HEK293 (cell line): ENCODE data around the gene PDE4B.

Experiments
- HOXA7 ChIP-seq: sonication (generic); formaldehyde crosslinking; IDR thresholded peaks from 2 replicates; pipeline ENCODE4 v1.8.1; 2022; ENCODE audit warnings: missing genetic modification reagents, borderline replicate concordance
- ZNF184 ChIP-seq: fragments of 450-650 bp; IDR thresholded peaks from 2 replicates; pipeline ENCODE4 v1.5.1; 2018; ENCODE audit warnings: missing biosample characterization, mild to moderate bottlenecking, missing genetic modification characterization
- ZNF274 ChIP-seq, 2 experiments: fragments of 200-500 bp in 1 of 2; fragments of 450-650 bp in 1 of 2; sonication (Bioruptor generic) in 1 of 2; formaldehyde crosslinking in 1 of 2; IDR thresholded peaks; 2 replicates each; pipeline versions ENCODE4 v1.5.1 to v1.6.1; 2014 to 2016; ENCODE audit warnings: borderline replicate concordance in 1 of 2, inconsistent platforms in 1 of 2, low read length in 1 of 2, missing biosample characterization in 1 of 2, missing genetic modification characterization in 1 of 2
- ZNF549 ChIP-seq: fragments of 450-650 bp; IDR thresholded peaks from 2 replicates; pipeline ENCODE4 v1.5.1; 2018; ENCODE audit warnings: missing biosample characterization, missing genetic modification characterization, mild to moderate bottlenecking, inconsistent platforms, moderate library complexity
- ZNF558 ChIP-seq: fragments of 450-650 bp; formaldehyde crosslinking; IDR thresholded peaks from 2 replicates; pipeline ENCODE4 v1.5.1; 2016; ENCODE audit warnings: missing biosample characterization, missing genetic modification characterization
- ZNF585B ChIP-seq: fragments of 450-650 bp; formaldehyde crosslinking; IDR thresholded peaks from 2 replicates; pipeline ENCODE4 v1.5.1; 2016; ENCODE audit warnings: missing biosample characterization, missing genetic modification characterization
- ZNF792 ChIP-seq: fragments of 450-650 bp; formaldehyde crosslinking; IDR thresholded peaks from 2 replicates; pipeline ENCODE4 v1.5.1; 2016; ENCODE audit warnings: missing biosample characterization, missing genetic modification characterization
- TF ChIP-seq, protein P1 (sequence below): fragments of 450-650 bp; formaldehyde crosslinking; IDR thresholded peaks from 2 replicates; pipeline ENCODE4 v1.5.1; 2016; ENCODE audit warnings: missing biosample characterization, missing genetic modification characterization
- TF ChIP-seq, protein P2 (sequence below): fragments of 450-650 bp; formaldehyde crosslinking; IDR thresholded peaks from 2 replicates; pipeline ENCODE4 v1.5.1; 2016; ENCODE audit warnings: missing biosample characterization, missing genetic modification characterization
- TF ChIP-seq, protein P3 (sequence below): fragments of 450-650 bp; formaldehyde crosslinking; IDR thresholded peaks from 2 replicates; pipeline ENCODE4 v1.5.1; 2016; ENCODE audit warnings: missing biosample characterization, missing genetic modification characterization
- TF ChIP-seq, protein P4 (sequence below): fragments of 450-650 bp; formaldehyde crosslinking; IDR thresholded peaks from 2 replicates; pipeline ENCODE4 v1.5.1; 2016; ENCODE audit warnings: missing biosample characterization, missing genetic modification characterization

DNA sequence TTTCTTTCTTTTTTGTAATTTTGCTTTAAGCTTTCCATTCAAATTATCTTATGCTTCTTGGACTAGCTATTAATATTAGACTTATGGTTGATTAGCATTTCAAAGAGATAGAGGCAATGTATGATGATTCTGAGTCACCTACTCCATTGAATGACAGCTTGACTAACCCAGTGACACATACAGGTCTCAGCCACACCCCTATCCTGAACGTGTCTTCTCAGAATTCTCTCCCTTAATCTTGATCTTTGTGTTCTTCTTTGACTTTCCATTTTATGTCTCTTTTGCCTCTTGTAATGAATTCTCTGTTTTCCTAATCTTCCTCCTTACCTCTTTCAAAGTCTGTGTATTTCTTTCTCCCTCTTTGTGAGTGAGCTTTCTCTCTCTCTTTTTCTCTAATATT is 241.1 kb downstream of the PDE4B start:
- TF ChIP-seq ZNF558 (no peak), ZNF184 (no peak), ZNF549 (tag by site-specific recombination) (no peak), ZNF274 (IDR thresholded peaks at IDR 0.05; ENCODE audit: low read length) (no peak), ZNF274 (tag by site-specific recombination; IDR thresholded peaks at IDR 0.05; ENCODE audit: borderline replicate concordance) (no peak), ZNF585B (tag by site-specific recombination) (no peak), HOXA7 (CRISPR knock-in tag) (no peak), ZNF792 (no peak)
- TF ChIP-seq, protein P1, sequence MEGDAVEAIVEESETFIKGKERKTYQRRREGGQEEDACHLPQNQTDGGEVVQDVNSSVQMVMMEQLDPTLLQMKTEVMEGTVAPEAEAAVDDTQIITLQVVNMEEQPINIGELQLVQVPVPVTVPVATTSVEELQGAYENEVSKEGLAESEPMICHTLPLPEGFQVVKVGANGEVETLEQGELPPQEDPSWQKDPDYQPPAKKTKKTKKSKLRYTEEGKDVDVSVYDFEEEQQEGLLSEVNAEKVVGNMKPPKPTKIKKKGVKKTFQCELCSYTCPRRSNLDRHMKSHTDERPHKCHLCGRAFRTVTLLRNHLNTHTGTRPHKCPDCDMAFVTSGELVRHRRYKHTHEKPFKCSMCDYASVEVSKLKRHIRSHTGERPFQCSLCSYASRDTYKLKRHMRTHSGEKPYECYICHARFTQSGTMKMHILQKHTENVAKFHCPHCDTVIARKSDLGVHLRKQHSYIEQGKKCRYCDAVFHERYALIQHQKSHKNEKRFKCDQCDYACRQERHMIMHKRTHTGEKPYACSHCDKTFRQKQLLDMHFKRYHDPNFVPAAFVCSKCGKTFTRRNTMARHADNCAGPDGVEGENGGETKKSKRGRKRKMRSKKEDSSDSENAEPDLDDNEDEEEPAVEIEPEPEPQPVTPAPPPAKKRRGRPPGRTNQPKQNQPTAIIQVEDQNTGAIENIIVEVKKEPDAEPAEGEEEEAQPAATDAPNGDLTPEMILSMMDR (tag by site-specific recombination) = no peak
- TF ChIP-seq, protein P2, sequence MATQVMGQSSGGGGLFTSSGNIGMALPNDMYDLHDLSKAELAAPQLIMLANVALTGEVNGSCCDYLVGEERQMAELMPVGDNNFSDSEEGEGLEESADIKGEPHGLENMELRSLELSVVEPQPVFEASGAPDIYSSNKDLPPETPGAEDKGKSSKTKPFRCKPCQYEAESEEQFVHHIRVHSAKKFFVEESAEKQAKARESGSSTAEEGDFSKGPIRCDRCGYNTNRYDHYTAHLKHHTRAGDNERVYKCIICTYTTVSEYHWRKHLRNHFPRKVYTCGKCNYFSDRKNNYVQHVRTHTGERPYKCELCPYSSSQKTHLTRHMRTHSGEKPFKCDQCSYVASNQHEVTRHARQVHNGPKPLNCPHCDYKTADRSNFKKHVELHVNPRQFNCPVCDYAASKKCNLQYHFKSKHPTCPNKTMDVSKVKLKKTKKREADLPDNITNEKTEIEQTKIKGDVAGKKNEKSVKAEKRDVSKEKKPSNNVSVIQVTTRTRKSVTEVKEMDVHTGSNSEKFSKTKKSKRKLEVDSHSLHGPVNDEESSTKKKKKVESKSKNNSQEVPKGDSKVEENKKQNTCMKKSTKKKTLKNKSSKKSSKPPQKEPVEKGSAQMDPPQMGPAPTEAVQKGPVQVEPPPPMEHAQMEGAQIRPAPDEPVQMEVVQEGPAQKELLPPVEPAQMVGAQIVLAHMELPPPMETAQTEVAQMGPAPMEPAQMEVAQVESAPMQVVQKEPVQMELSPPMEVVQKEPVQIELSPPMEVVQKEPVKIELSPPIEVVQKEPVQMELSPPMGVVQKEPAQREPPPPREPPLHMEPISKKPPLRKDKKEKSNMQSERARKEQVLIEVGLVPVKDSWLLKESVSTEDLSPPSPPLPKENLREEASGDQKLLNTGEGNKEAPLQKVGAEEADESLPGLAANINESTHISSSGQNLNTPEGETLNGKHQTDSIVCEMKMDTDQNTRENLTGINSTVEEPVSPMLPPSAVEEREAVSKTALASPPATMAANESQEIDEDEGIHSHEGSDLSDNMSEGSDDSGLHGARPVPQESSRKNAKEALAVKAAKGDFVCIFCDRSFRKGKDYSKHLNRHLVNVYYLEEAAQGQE (tag by site-specific recombination) = no peak
- TF ChIP-seq, protein P3, sequence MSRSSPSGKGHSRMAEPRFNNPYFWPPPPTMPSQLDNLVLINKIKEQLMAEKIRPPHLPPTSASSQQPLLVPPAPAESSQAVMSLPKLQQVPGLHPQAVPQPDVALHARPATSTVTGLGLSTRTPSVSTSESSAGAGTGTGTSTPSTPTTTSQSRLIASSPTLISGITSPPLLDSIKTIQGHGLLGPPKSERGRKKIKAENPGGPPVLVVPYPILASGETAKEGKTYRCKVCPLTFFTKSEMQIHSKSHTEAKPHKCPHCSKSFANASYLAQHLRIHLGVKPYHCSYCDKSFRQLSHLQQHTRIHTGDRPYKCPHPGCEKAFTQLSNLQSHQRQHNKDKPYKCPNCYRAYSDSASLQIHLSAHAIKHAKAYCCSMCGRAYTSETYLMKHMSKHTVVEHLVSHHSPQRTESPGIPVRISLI (tag by site-specific recombination) = no peak
- TF ChIP-seq, protein P4, sequence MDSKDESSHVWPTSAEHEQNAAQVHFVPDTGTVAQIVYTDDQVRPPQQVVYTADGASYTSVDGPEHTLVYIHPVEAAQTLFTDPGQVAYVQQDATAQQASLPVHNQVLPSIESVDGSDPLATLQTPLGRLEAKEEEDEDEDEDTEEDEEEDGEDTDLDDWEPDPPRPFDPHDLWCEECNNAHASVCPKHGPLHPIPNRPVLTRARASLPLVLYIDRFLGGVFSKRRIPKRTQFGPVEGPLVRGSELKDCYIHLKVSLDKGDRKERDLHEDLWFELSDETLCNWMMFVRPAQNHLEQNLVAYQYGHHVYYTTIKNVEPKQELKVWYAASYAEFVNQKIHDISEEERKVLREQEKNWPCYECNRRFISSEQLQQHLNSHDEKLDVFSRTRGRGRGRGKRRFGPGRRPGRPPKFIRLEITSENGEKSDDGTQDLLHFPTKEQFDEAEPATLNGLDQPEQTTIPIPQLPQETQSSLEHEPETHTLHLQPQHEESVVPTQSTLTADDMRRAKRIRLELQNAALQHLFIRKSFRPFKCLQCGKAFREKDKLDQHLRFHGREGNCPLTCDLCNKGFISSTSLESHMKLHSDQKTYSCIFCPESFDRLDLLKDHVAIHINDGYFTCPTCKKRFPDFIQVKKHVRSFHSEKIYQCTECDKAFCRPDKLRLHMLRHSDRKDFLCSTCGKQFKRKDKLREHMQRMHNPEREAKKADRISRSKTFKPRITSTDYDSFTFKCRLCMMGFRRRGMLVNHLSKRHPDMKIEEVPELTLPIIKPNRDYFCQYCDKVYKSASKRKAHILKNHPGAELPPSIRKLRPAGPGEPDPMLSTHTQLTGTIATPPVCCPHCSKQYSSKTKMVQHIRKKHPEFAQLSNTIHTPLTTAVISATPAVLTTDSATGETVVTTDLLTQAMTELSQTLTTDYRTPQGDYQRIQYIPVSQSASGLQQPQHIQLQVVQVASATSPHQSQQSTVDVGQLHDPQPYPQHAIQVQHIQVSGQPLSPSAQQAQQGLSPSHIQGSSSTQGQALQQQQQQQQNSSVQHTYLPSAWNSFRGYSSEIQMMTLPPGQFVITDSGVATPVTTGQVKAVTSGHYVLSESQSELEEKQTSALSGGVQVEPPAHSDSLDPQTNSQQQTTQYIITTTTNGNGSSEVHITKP (tag by site-specific recombination) = no peak
